Measurements from ENCODE around the gene RDX.
"Not testable (repeated sequence)": the region's sequence is repeated elsewhere in the genome, so short reads cannot be mapped to it uniquely, and the experiment has no call there.

The RDX gene

GRCh38 chr11:110272919-110273318 lies 23.5 kb downstream of the RDX start:
- no peak for DNase-seq (ENCODE audit: low read depth in 2 of 2)

GRCh38 chr11:110269996-110270395 lies 26.4 kb downstream of the RDX start:
- DNase-seq (ENCODE audit: low read depth in 2 of 2), result no peak

- no peak for DNase-seq (ENCODE audit: low read depth in 2 of 2)
Measured at GRCh38 chr11:110268441-110268840, 28.0 kb downstream of the RDX start.

GRCh38 chr11:110262072-110262403 lies 34.4 kb downstream of the RDX start:
- DNase-seq (ENCODE audit: low read depth in 2 of 2), result no peak

GRCh38 chr11:110261195-110262071 lies 35.0 kb downstream of the RDX start:
- DNase-seq (ENCODE audit: low read depth in 2 of 2), result no peak

GRCh38 chr11:110253525-110253924 lies 42.9 kb downstream of the RDX start:
- no peak for DNase-seq (ENCODE audit: low read depth in 2 of 2)

GRCh38 chr11:110251836-110252235 lies 44.6 kb downstream of the RDX start:
- DNase-seq (ENCODE audit: low read depth in 2 of 2), result no peak

GRCh38 chr11:110250168-110250567 lies 46.2 kb downstream of the RDX start:
- no peak for DNase-seq (ENCODE audit: low read depth in 2 of 2)

- DNase-seq (ENCODE audit: low read depth in 2 of 2), result no peak
Measured at GRCh38 chr11:110249766-110250165, 46.6 kb downstream of the RDX start.

GRCh38 chr11:110249066-110249465 lies 47.3 kb downstream of the RDX start:
- DNase-seq (ENCODE audit: low read depth in 2 of 2), result no peak

- no peak for DNase-seq (ENCODE audit: low read depth in 2 of 2)
Measured at GRCh38 chr11:110243791-110244190, 52.6 kb downstream of the RDX start.

- DNase-seq (ENCODE audit: low read depth in 2 of 2), result no peak
Measured at GRCh38 chr11:110242746-110243145, 53.7 kb downstream of the RDX start.

GRCh38 chr11:110242188-110242587 lies 54.2 kb downstream of the RDX start:
- no peak for DNase-seq (ENCODE audit: low read depth in 2 of 2)

GRCh38 chr11:110235966-110236365 lies 60.4 kb downstream of the RDX start:
- DNase-seq (ENCODE audit: low read depth in 2 of 2), result no peak

GRCh38 chr11:110230377-110230776 lies 66.0 kb downstream of the RDX start:
- no peak for DNase-seq (ENCODE audit: low read depth in 2 of 2)

- DNase-seq (ENCODE audit: low read depth in 2 of 2), result no peak
Measured at GRCh38 chr11:110219006-110219785, 77.2 kb downstream of the RDX start.

GRCh38 chr11:110217936-110218335 lies 78.5 kb downstream of the RDX start:
- no peak for DNase-seq (ENCODE audit: low read depth in 2 of 2)

GRCh38 chr11:110217223-110217877 lies 79.1 kb downstream of the RDX start:
- DNase-seq (ENCODE audit: low read depth in 2 of 2), result no peak

- DNase-seq (ENCODE audit: low read depth in 2 of 2), result not testable (repeated sequence)
Measured at GRCh38 chr11:110209313-110209694, 87.1 kb downstream of the RDX start.

GRCh38 chr11:110208678-110209312 lies 87.6 kb downstream of the RDX start:
- not testable (repeated sequence) for DNase-seq (ENCODE audit: low read depth in 2 of 2)

- no peak for DNase-seq (ENCODE audit: low read depth in 2 of 2)
Measured at GRCh38 chr11:110207123-110207522, 89.3 kb downstream of the RDX start.

- no peak for DNase-seq (ENCODE audit: low read depth in 2 of 2)
Measured at GRCh38 chr11:110200836-110201235, 95.6 kb downstream of the RDX start.

Data from stimulated activated CD8-positive, alpha-beta memory T cell treated with anti-CD3 and anti-CD28 coated beads, Interleukin-15, amount 100 ng/mL, for 4 hours (primary cell).